ENCODE measurements around the gene LPAR3.
A peak's percentile ranks its signal among the peaks of the same experiment; 100 is the strongest.

The LPAR3 gene

GRCh38 chr1:84785271-84786036, 107.6 kb downstream of the LPAR3 start:
- Histone ChIP-seq H3K4me3 (no peak overlapping the region), H3K27ac (no peak overlapping the region)

GRCh38 chr1:84782881-84783280, 110.1 kb downstream of the LPAR3 start:
- H3K4me3 ChIP-seq: no peak overlapping the region
- no peak overlapping the region for H3K27ac ChIP-seq

GRCh38 chr1:84781946-84782771, 110.8 kb downstream of the LPAR3 start:
- Histone ChIP-seq H3K4me3 (peak overlapping the region in 1 of 7 experiments; percentile 0), H3K27ac (no peak overlapping the region)

- Histone ChIP-seq H3K27ac (no peak overlapping the region), H3K4me3 (no peak overlapping the region)
These were observed 112.8 kb downstream of the LPAR3 start for GRCh38 chr1:84780000-84780716.

DNA sequence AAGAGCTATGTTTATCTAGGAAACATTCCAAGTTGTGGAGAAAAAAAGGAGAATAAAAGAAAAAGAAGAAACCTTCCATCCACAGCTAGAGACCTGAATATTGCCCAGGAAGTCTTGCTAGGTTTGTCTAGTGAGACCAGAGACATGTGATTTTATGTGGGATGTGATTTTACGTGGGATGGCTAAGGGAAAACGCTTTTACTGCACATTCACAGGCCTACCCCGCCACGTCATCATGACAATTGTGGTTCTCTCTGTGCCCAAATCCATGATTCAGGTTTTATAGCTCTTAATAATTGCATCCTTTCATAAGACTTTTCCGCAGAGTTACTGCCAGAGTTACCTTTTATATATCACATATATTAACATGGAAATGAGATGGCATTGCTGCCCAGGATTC, 116.4 kb downstream of the LPAR3 start:
- no peak overlapping the region for H3K27ac ChIP-seq
- no peak overlapping the region for H3K4me3 ChIP-seq

DNA sequence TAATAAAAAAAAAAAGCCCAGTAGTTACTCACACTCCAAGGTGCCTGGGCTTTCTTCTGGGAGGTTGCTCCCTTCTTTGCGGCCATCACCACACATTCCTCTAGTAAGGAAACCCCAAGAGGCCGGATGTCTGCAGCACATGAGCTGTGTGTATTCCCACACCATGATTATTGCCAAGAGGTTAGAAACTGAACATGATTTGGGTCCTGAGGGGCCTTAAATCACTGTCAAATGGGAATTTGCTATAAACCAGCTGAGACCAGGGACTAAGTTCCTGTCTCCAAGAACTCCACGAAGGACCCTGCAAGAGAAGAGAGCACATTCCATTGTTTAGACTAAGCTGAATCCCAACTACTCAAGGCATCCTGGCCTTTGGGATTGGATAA, 117.5 kb downstream of the LPAR3 start:
- no peak overlapping the region for H3K4me3 ChIP-seq
- no peak overlapping the region for H3K27ac ChIP-seq

GRCh38 chr1:84774669-84775534, 118.1 kb downstream of the LPAR3 start:
- H3K27ac ChIP-seq: no peak overlapping the region
- no peak overlapping the region for H3K4me3 ChIP-seq

DNA sequence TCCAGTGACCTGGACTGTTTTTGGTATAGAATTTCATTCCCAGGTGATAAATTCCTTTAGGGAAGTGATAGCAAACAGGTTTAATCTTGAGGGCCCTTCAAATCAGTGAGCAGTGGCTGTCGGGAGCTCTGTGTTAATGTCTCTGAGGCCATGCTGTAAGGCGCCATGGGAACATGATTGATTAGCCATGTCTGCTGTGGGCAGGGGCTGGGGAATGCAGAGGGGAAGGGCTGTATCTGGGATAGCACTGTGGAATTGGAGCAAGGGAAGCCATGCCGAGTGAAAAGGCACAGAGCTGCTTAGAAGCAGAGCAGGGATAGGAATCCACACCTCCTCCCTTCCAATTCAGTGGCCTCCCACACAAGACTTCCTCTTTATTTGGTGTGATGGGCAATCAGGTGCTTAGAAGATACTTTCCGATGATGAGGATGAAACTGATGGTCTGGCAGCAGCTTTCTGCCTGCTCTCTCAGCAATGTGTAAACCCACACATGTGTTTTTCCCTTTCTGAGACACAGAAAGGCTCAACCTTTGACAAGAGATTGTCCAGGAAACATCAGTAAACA, 119.0 kb downstream of the LPAR3 start:
- Histone ChIP-seq H3K27ac (peak overlapping the region in 1 of 21 experiments; percentile 38), H3K4me3 (no peak overlapping the region)

GRCh38 chr1:84773195-84773594, 119.8 kb downstream of the LPAR3 start:
- H3K27ac ChIP-seq: peak overlapping the region in 2 of 21 experiments; percentile 30 to 38
- no peak overlapping the region for H3K4me3 ChIP-seq

DNA sequence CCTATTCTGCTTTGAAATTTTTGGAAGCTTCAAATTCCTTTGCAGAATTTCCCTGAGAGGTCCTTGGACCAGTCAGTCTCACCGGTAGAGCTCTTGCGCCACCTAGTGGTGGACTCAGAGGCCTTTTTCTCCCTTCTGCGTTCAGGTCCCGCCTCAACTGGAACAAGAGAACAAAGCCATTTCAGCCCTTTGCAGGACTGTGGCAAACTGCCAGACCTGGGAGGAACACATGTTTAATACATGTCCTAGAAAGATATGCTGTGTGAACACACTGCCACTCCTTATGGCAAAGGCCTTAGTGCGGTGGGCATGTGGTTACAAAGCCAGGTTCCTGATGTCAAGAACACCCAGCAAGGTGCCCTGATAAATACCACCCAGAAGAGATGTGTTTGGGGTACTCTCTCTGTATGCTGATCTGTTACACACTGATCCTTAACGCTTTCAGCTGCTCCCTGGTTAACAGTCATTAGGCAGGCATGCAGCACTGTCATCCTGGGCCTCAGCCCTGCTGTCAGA, 120.5 kb downstream of the LPAR3 start:
- H3K27ac ChIP-seq: peak overlapping the region in 1 of 21 experiments; percentile 43
- H3K4me3 ChIP-seq: no peak overlapping the region

- no peak overlapping the region for H3K27ac ChIP-seq
- H3K4me3 ChIP-seq: no peak overlapping the region
These were observed 121.1 kb downstream of the LPAR3 start for GRCh38 chr1:84771895-84772294.

DNA sequence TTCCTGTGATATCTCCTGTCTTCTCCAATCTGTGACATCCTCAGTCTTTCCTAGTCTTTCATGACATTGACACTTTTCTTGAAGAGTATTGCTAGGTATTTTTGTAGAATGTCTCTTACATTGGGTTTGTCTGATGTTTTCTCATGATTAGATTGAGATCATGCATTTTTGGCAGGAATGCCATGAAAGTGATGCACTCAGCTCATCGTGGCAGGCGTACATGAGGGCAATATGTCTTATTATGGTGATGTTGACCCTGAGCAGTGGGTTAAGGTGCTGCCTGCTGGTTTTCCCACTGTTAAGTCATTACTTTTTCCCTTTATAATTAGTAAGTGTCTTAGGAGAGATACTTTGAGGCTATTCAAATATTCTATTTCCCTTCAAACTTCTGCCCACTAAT, 122.5 kb downstream of the LPAR3 start:
- Histone ChIP-seq H3K27ac (no peak overlapping the region), H3K4me3 (no peak overlapping the region)

- H3K27ac ChIP-seq: no peak overlapping the region
- H3K4me3 ChIP-seq: no peak overlapping the region
These were observed 123.4 kb downstream of the LPAR3 start for GRCh38 chr1:84769636-84770035.

GRCh38 chr1:84768634-84769033, 124.4 kb downstream of the LPAR3 start:
- Histone ChIP-seq H3K27ac (no peak overlapping the region), H3K4me3 (no peak overlapping the region)

DNA sequence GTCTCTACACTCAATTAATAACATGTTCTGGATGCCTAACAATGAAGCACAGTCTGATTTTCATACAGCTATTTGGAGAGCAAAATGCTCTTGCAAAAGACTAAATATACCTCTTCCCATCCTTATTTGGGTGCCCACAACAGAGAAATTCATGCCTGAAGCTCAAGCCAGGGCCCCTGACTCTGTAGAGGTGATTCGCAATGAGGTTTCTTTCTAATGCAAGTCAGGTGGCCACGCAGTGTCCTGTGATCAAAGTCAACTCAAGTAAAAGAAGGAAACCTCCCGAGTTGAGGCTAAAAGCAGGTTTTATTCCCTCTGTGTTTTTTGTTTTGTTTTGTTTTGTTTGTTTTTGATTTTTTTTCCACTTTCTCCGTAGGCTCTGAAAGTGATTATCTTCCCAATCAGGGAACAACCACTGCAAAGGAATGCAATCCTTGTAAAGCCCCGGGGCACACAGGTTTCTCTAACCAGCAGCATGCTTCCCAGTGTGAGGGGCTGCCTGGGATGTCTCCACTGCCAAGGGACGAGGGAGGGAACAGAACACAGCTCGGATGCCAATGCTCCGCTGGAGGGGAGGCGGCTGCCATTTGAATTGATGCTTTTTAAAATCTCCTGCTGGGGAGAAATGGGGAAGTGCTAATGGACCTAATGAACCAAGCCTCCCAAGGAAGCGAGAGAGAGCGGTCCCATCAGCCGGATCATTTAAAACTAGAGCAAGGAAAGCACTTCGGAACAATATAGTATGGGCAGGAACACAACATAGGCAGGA, 128.9 kb downstream of the LPAR3 start:
- peak overlapping the region in 1 of 21 experiments; percentile 22 for H3K27ac ChIP-seq
- no peak overlapping the region for H3K4me3 ChIP-seq

GRCh38 chr1:84762664-84763063, 130.3 kb downstream of the LPAR3 start:
- Histone ChIP-seq H3K27ac (no peak overlapping the region), H3K4me3 (no peak overlapping the region)
